Esophagus squamous epithelium (tissue), 5 donors: ENCODE results near the gene EPB41L4A. TPM values are rescaled to one million over a fixed set of nuclear protein-coding genes. Genes with fewer than 3 reads are reported as not detected.

Experiments used
- DNase-seq: peaks from one replicate; lab custom pipeline; 2025; lab: John Stamatoyannopoulos, UW
- H3K27ac ChIP-seq, 4 donors: fragments of 200-600 bp; sonication (generic); one replicate each; pipeline ENCODE4 v1.5.1; 2016 to 2019; ENCODE audit warnings: mild to moderate bottlenecking in 1 of 4
- H3K27me3 ChIP-seq, 4 donors: fragments of 200-600 bp; sonication (generic); 1 replicate in 3 of 4; 2 replicates in 1 of 4; pipeline versions ENCODE4 v1.5.1 to v1.6.0; 2017 to 2021; ENCODE audit warnings: antibody characterized with exemption in 1 of 4
- H3K36me3 ChIP-seq, 3 donors: fragments of 200-600 bp; sonication (generic); one replicate each; pipeline ENCODE4 v1.5.1; 2016 to 2019
- H3K4me1 ChIP-seq, 3 donors: fragments of 200-600 bp; sonication (generic); one replicate each; pipeline ENCODE4 v1.5.1; 2017 to 2019
- H3K4me3 ChIP-seq, 4 donors: fragments of 200-600 bp; sonication (generic); 1 replicate in 3 of 4; 2 replicates in 1 of 4; pipeline ENCODE4 v1.5.1; 2016 to 2019; ENCODE audit warnings: mild to moderate bottlenecking in 2 of 4, moderate library complexity in 1 of 4
- H3K9me3 ChIP-seq, 3 donors: fragments of 200-600 bp; sonication (generic); one replicate each; pipeline ENCODE4 v1.5.1; 2016 to 2019
- CTCF ChIP-seq, 6 experiments: fragments of 450-650 bp in 4 of 6; fragments of 200-600 bp in 2 of 6; sonication (generic) in 2 of 6; IDR thresholded peaks; one replicate each; pipeline ENCODE4 v1.5.1; 2016 to 2019; ENCODE audit warnings: antibody characterized with exemption in 6 of 6, mild to moderate bottlenecking in 4 of 6, moderate library complexity in 4 of 6
- POLR2A ChIP-seq, 4 donors: fragments of 450-650 bp; IDR thresholded peaks; one replicate each; pipeline ENCODE4 v1.6.1; 2017; ENCODE audit warnings: antibody characterized with exemption in 4 of 4, mild to moderate bottlenecking in 4 of 4, moderate library complexity in 3 of 4
- WGBS, 2 donors: methylation state at CpG; one replicate each; pipeline ENCODE4 v1.1.5; 2018; 5-methylcytosine and 5-hydroxymethylcytosine counted together
- intact Hi-C: fragments of 100-400 bp; cut with DNase I; formaldehyde crosslinking; loops from one replicate; pipeline ENCODE4 v1.15.0; 2022
- total RNA-seq, 4 donors: library from RNA; depleted of rRNA; stranded (reverse); fragments of >200 nt; gene quantifications; one replicate each; pipeline ENCODE4 v1.1.0, GENCODE V29; 2016
- donor health status: DM: yes; HTN: yes; CAD: no.

The EPB41L4A gene
- total RNA-seq, 4 donors from 2014 or later: 18.9 to 25.9 (median 20.7) TPM

- intact Hi-C loops: no loop called here
- no peak overlapping the region for H3K27ac ChIP-seq
- no peak for DNase-seq
- TF ChIP-seq POLR2A (IDR thresholded peaks at IDR 0.05): no peak
- TF ChIP-seq CTCF (IDR thresholded peaks at IDR 0.05): no peak
- H3K9me3 ChIP-seq: no peaks in the 10 kb centered on the region
- 88 to 93% methylated on average over 4 of the region's 4 CpGs for WGBS, 2 donors
- no peak overlapping the region for H3K4me3 ChIP-seq
- H3K36me3 ChIP-seq: peaks cover 0 to 48% (median 0%) of the 10 kb centered on the region in 3 donors
- no peaks in the 10 kb centered on the region for H3K4me1 ChIP-seq
- no peaks in the 10 kb centered on the region for H3K27me3 ChIP-seq
These were observed 227.0 kb downstream of the EPB41L4A start for GRCh38 chr5:112192072-112192471.

- WGBS, 2 donors: 56 to 58% methylated on average over 4 of the region's 4 CpGs
- Histone ChIP-seq H3K36me3 (peaks cover 0 to 30% (median 0%) of the 10 kb centered on the region in 3 donors), H3K27ac (no peak overlapping the region), H3K4me1 (no peaks in the 10 kb centered on the region), H3K4me3 (no peak overlapping the region), H3K9me3 (no peaks in the 10 kb centered on the region), H3K27me3 (no peaks in the 10 kb centered on the region)
- TF ChIP-seq POLR2A (IDR thresholded peaks at IDR 0.05): no peak
- no peak for TF ChIP-seq CTCF (IDR thresholded peaks at IDR 0.05)
- intact Hi-C loops: no loop called here
- no peak for DNase-seq
These were observed 229.7 kb downstream of the EPB41L4A start for GRCh38 chr5:112189391-112189790.

GRCh38 chr5:112186401-112186990 lies 232.6 kb downstream of the EPB41L4A start:
- DNase-seq: no peak
- Histone ChIP-seq H3K4me3 (no peak overlapping the region), H3K27me3 (no peaks in the 10 kb centered on the region), H3K9me3 (no peaks in the 10 kb centered on the region), H3K4me1 (peaks cover 0 to 13% (median 3%) of the 10 kb centered on the region in 3 donors), H3K36me3 (peaks cover 0 to 13% (median 0%) of the 10 kb centered on the region in 3 donors), H3K27ac (no peak overlapping the region)
- 61 to 66% methylated on average over 4 of the region's 4 CpGs for WGBS, 2 donors
- TF ChIP-seq CTCF (IDR thresholded peaks at IDR 0.05) (peak in 5 of 6 experiments; percentile 16 to 53 (median 43)), POLR2A (IDR thresholded peaks at IDR 0.05) (no peak)
- intact Hi-C loops: no loop called here

- no peak for DNase-seq
- Histone ChIP-seq H3K36me3 (peaks cover 0 to 19% (median 0%) of the 10 kb centered on the region in 3 donors), H3K27ac (no peak overlapping the region), H3K27me3 (no peaks in the 10 kb centered on the region), H3K4me3 (no peak overlapping the region), H3K4me1 (peaks cover 0 to 13% (median 3%) of the 10 kb centered on the region in 3 donors), H3K9me3 (no peaks in the 10 kb centered on the region)
- TF ChIP-seq POLR2A (IDR thresholded peaks at IDR 0.05) (no peak), CTCF (IDR thresholded peaks at IDR 0.05) (no peak)
- WGBS, 2 donors: 83 to 89% methylated on average over 8 of the region's 8 CpGs
- intact Hi-C loops: no loop called here
These were observed 235.2 kb downstream of the EPB41L4A start for GRCh38 chr5:112183874-112184273.

- DNase-seq: no peak
- H3K9me3 ChIP-seq: no peaks in the 10 kb centered on the region
- intact Hi-C loops: no loop called here
- H3K27me3 ChIP-seq: no peaks in the 10 kb centered on the region
- peak overlapping the region in 2 of 4 donors; percentile 36 to 39 for H3K27ac ChIP-seq
- TF ChIP-seq CTCF (IDR thresholded peaks at IDR 0.05): no peak
- TF ChIP-seq POLR2A (IDR thresholded peaks at IDR 0.05): no peak
- peaks cover 0 to 19% (median 0%) of the 10 kb centered on the region in 3 donors for H3K36me3 ChIP-seq
- no peak overlapping the region for H3K4me3 ChIP-seq
- 14 to 32% methylated on average over 8 of the region's 8 CpGs for WGBS, 2 donors
- peaks cover 0 to 13% (median 3%) of the 10 kb centered on the region in 3 donors for H3K4me1 ChIP-seq
These were observed 235.9 kb downstream of the EPB41L4A start for GRCh38 chr5:112183103-112183711.
